ENCODE results near the gene CYFIP1.

GRCh38 chr15:22893081-22893480 lies 87.1 kb downstream of the CYFIP1 start:
- no peak for TF ChIP-seq MYC (CRISPR knock-in tag; IDR thresholded peaks at IDR 0.05; ENCODE audit: borderline replicate concordance)
- TF ChIP-seq NCOA5 (CRISPR knock-in tag; IDR thresholded peaks at IDR 0.05): no peak
- TF ChIP-seq IKZF1 (IDR thresholded peaks at IDR 0.05): no peak
- no peak for TF ChIP-seq ZNF142 (CRISPR knock-in tag; IDR thresholded peaks at IDR 0.05)
- no peak for TF ChIP-seq FOXA1 (IDR thresholded peaks at IDR 0.05)
- TF ChIP-seq FOXA1 (CRISPR knock-in tag; IDR thresholded peaks at IDR 0.05): no peak
- TF ChIP-seq, protein P1, sequence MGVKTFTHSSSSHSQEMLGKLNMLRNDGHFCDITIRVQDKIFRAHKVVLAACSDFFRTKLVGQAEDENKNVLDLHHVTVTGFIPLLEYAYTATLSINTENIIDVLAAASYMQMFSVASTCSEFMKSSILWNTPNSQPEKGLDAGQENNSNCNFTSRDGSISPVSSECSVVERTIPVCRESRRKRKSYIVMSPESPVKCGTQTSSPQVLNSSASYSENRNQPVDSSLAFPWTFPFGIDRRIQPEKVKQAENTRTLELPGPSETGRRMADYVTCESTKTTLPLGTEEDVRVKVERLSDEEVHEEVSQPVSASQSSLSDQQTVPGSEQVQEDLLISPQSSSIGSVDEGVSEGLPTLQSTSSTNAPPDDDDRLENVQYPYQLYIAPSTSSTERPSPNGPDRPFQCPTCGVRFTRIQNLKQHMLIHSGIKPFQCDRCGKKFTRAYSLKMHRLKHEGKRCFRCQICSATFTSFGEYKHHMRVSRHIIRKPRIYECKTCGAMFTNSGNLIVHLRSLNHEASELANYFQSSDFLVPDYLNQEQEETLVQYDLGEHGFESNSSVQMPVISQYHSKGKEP (CRISPR knock-in tag; IDR thresholded peaks at IDR 0.05): no peak
- no peak for TF ChIP-seq HINFP (CRISPR knock-in tag; IDR thresholded peaks at IDR 0.05; ENCODE audit: low read depth)
- no peak for TF ChIP-seq TCF7 (IDR thresholded peaks at IDR 0.05; ENCODE audit: low read depth)
- no peak for TF ChIP-seq POLR2A (IDR thresholded peaks at IDR 0.05; ENCODE audit: insufficient read depth in 1 of 2, low read depth in 2 of 2, low read length in 2 of 2)
- no peak for TF ChIP-seq ZEB1 (IDR thresholded peaks at IDR 0.05; ENCODE audit: insufficient replicate concordance, low read depth)
